Stimulated activated CD8-positive, alpha-beta memory T cell treated with anti-CD3 and anti-CD28 coated beads, Interleukin-2, amount 100 ng/mL, for 1 hour (primary cell): ENCODE results near the gene HYI.

Experiments used
- DNase-seq, 2 donors: peaks; one replicate each; pipeline ENCODE4 v3.0.0-alpha.2; 2020; ENCODE audit warnings: low read depth in 2 of 2

HYI gene

GRCh38 chr1:43444836-43445235 is 8.9 kb downstream of the HYI start:
- DNase-seq, result no peak

GRCh38 chr1:43444151-43444828 is 9.4 kb downstream of the HYI start:
- DNase-seq, result no peak

- DNase-seq, result no peak
Observed at GRCh38 chr1:43443197-43443946, 10.4 kb downstream of the HYI start.

- no peak for DNase-seq
Observed at GRCh38 chr1:43442756-43443155, 11.0 kb downstream of the HYI start.

GRCh38 chr1:43441894-43442637 is 11.7 kb downstream of the HYI start:
- no peak for DNase-seq

- no peak for DNase-seq
Observed at GRCh38 chr1:43441166-43441893, 12.4 kb downstream of the HYI start.

- no peak for DNase-seq
Observed at GRCh38 chr1:43440358-43440757, 13.4 kb downstream of the HYI start.

GRCh38 chr1:43439781-43440180 is 13.9 kb downstream of the HYI start:
- DNase-seq, result no peak

GRCh38 chr1:43438953-43439581 is 14.7 kb downstream of the HYI start:
- no peak for DNase-seq

GRCh38 chr1:43438576-43438952 is 15.2 kb downstream of the HYI start:
- no peak for DNase-seq

- DNase-seq, result no peak
Observed at GRCh38 chr1:43438006-43438405, 15.7 kb downstream of the HYI start.

GRCh38 chr1:43437031-43437973 is 16.4 kb downstream of the HYI start:
- DNase-seq, result no peak

GRCh38 chr1:43436371-43436770 is 17.4 kb downstream of the HYI start:
- DNase-seq, result no peak

- DNase-seq, result no peak
Observed at GRCh38 chr1:43435146-43436145, 18.3 kb downstream of the HYI start.

GRCh38 chr1:43434256-43434655 is 19.5 kb downstream of the HYI start:
- no peak for DNase-seq

- no peak for DNase-seq
Observed at GRCh38 chr1:43432907-43433306, 20.8 kb downstream of the HYI start.

GRCh38 chr1:43432171-43432860 is 21.4 kb downstream of the HYI start:
- no peak for DNase-seq

GRCh38 chr1:43431676-43432075 is 22.1 kb downstream of the HYI start:
- DNase-seq, result no peak

- DNase-seq, result no peak
Observed at GRCh38 chr1:43430831-43431230, 22.9 kb downstream of the HYI start.
